Measurements from ENCODE around the gene SREBF1. TPM values are rescaled to one million over a fixed set of nuclear protein-coding genes. Genes with fewer than 3 reads are reported as not detected.

SREBF1 gene
- total RNA-seq, 1 donor from 2014 or later = 15.2 TPM

DNA sequence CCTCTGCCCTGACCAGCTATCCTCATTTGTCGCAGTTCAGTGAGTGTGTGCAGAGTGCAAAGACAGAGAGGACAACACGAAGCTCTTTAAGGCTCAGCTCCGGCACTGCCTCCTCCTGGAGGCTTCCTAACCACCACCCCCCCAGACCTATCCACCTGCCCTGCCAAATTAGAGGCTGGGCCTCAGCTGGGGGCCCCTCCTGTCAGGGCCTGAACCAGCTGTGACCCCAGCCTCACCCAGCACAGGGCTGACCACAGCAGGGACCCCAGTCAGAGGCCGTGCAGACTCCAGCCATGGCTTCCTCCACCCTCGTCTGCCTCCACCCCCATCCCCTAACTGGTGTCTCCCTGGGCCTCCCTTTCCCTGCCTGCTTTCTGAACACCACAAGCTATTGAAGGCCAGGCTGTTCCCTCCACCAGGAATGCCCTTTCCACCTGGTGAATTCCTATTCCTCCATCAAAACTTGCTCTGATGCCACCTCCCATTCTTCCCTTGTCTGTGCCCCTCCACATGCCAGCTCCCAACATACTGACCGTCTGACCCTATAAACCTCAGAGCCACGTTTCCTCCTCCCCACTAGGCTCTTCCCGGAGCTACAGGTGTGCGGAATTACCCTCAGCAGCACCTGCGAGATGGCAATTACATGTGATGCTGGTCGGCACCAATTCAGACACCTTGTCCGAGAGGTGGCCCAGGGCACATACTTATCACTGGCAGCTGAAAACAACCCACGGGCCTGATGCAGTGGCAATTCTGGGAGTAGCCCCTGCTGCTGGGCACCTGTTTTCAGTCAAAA, 8.8 kb downstream of the SREBF1 start:
- intact Hi-C loops (cut with micrococcal nuclease) = no loop called here
- DNase-seq (no peak), ATAC-seq (no peak)

GRCh38 chr17:17826942-17827785, 9.6 kb downstream of the SREBF1 start:
- no peak for DNase-seq
- ATAC-seq = no peak
- intact Hi-C loops (cut with micrococcal nuclease) = no loop called here

- ATAC-seq = no peak
Measured at GRCh38 chr17:17826342-17826713, 10.5 kb downstream of the SREBF1 start.

DNA sequence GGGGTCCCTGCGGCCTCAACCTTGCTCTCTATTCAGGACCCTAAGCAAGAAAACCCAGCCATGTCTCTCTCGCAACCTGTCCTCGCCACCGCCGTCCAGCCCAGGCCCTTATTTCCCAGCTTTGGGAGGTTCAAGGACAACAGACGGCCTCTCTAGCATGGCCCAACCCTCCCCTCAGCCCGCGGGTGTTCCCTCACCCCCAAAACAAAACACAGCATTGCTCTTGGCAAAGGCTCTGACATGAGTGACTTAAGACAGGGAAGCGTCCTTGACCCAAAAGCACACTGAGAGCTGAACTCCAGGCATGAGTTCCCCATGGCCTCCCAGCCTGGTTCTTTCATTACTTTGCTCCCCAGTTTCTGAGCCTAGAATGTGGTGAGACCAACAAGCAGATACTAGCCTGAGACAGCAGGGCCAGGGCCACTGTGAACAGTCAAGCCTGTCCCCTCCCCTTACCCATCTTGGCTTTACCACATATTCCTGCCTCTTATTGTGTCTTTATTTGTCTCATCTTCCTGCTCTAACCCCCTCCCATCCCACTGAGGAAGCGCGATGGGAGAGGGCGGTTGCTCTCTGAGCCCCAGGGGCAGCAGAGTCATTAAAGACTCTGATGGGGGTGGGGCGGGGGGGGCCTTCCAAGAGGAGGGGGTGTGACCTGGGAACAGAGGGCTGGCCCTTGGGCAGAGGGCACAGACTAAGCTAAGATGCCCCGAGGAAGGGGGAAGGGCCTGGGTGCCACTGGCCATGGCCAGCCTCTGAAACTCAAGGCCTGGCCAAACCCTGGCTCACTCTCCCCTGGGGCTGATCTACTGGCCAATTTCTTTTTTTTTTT, 11.8 kb downstream of the SREBF1 start:
- intact Hi-C loops (cut with micrococcal nuclease) = no loop called here
- ATAC-seq (peak; percentile 2), DNase-seq (no peak)

More at GRCh38 chr17:17826342-17826713, 10.5 kb downstream of the SREBF1 start:
- DNase-seq = no peak
- intact Hi-C loops (cut with micrococcal nuclease) = no loop called here

DNA sequence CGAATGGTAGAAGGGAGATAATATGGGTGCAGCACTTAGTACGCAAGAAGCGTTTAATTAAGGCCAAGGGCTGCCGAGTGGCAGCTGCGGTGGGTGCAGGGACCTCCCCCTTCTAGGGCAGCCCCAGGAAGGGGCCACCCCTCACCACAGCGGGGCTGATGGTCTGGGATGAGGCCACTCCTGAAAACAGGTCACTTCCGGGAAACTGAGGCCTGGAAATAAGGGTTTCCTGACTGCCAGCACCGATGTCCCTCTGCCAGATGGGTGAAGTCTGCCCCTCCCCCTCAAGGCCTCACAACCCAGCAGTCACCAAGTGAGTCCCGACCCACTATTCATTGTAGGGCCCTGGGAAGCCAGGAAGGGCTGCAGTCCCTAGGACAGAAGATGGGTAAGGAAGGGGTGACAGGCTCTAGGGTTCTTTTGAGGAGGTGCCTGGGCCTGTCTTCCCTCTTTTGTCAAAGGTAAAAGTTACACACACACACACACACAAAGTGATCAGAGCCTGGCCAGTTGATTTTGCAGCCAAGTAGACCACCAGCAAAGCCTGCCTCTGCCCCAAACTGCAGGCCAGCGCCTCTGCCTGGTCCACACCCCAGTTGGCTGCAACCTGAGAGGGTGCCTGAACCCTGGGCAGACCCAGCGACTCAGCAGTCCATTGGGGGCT, 12.5 kb downstream of the SREBF1 start:
- ATAC-seq (peak; percentile 8), DNase-seq (no peak)
- intact Hi-C loops (cut with micrococcal nuclease) = no loop called here

- DNase-seq = peak; percentile 92
- intact Hi-C loops (cut with micrococcal nuclease) = no loop called here
- ATAC-seq = peak; percentile 87
Measured at GRCh38 chr17:17823433-17824118, 13.2 kb downstream of the SREBF1 start.

- no peak for ATAC-seq
- DNase-seq = no peak
- intact Hi-C loops (cut with micrococcal nuclease) = no loop called here
Measured at GRCh38 chr17:17822616-17823015, 14.2 kb downstream of the SREBF1 start.

GRCh38 chr17:17822189-17822588, 14.6 kb downstream of the SREBF1 start:
- ATAC-seq (peak; percentile 37), DNase-seq (peak; percentile 88)
- intact Hi-C loops (cut with micrococcal nuclease) = no loop called here

DNA sequence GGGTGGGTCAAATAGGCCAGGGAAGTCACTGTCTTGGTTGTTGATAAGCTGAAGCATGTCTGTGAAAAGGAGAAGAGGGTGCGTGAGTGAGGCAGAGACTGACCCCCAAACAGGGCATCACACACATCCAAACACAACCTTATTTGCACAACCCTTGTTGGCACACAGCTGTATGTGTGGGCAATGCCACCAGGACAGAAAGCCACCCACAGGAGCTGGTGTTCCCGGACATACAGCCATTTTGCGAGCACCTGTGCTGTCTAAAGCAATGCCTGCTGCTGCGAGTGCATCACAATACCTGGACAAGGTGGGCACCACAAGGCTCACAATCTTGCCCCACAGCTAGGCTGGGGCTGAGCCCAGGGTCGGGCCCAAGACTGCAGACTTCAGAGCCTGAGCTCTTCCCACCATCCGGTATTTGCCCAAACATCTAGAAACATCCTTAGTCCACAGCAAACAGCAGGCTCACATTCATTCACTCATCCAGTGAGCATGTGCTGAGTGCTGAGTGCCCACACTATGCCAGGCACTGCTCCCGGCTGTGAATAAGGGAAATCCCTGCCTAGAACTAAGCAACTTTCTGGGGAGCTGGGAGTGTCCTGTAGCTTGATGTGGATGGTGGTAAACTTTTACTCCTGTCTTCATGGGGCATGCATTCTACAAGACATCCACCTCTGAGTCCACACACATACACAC, 16.2 kb downstream of the SREBF1 start:
- intact Hi-C loops (cut with micrococcal nuclease) = no loop called here
- ATAC-seq = no peak

DNA sequence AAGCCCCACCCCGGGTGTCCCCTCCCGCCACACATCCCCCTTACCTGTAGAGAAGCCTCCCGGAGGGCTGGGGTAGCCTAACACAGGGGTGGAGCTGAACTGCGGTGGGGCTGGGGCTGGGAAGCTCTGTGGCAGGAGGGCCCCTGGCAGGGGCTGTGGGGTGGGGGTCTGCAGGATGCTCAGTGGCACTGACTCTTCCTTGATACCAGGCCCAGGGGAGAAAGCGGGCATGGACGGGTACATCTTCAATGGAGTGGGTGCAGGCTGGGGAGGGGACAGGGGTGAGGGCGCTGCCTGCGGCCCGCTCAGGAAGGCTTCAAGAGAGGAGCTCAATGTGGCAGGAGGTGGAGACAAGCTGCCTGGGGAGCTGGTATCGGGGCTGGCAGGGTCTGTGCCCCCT, 16.7 kb downstream of the SREBF1 start:
- DNase-seq (no peak), ATAC-seq (no peak)
- intact Hi-C loops (cut with micrococcal nuclease) = no loop called here

More for the DNA sequence above, 16.2 kb downstream of the SREBF1 start:
- DNase-seq = no peak

- ATAC-seq = no peak
- DNase-seq = peak; percentile 74
- intact Hi-C loops (cut with micrococcal nuclease) = no loop called here
Measured at GRCh38 chr17:17819561-17819995, 17.2 kb downstream of the SREBF1 start.

DNA sequence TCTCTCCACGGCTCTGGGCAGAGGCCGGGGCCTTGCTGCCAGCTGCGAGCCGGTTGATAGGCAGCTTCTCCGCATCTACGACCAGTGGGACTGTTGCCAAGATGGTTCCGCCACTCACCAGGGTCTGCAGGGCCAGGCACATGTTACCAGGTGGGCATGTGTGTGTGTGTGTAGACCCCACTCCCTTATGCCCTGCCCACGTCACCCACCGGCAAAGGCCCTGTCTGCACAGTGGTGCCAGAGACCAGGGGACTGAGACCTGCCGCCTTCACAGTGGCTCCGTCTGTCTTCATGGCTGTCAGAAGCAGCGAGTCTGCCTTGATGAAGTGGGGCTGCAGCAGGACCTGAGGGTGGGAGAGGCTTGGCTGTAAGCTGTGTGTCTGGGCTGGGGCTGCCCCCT, 17.7 kb downstream of the SREBF1 start:
- intact Hi-C loops (cut with micrococcal nuclease) = no loop called here
- DNase-seq = no peak
- no peak for ATAC-seq

DNA sequence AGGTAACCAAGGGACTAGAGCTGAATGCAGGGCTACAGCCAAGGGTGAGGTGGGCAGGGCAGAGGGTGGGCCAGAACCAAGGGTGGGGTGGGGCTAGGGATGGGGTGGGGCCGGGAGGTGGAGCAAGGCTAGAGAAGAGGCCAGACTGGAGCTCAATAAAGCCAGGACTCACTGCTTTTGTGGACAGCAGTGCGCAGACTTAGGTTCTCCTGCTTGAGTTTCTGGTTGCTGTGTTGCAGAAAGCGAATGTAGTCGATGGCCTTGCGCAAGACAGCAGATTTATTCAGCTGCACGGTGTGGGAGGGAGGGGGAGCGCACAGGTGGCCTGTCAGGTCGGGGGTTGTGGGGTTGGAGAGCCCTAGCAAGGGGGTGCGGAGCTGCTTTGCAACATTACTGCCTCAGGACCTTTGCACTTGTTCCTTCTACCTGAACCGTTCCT, 18.7 kb downstream of the SREBF1 start:
- ATAC-seq = peak; percentile 6
- intact Hi-C loops (cut with micrococcal nuclease) = no loop called here
- peak; percentile 63 for DNase-seq

DNA sequence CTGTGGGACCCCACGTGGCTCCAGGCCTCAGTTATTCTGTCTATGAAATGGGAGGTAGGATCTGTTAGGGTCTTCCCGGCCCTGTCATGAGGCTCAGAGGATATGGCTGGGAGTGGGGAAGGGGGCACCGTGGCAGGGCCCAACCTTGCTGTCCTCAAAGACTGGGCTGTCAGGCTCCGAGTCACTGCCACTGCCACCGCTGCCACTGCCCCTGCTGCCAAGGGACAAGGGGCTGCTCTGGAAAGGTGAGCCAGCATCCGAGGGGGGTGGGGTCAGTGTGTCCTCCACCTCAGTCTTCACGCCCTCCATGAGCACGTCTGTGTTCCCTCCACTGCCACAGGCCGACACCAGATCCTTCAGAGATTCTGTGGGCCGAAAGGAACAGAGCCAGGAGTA, 19.2 kb downstream of the SREBF1 start:
- DNase-seq = no peak
- no peak for ATAC-seq
- intact Hi-C loops (cut with micrococcal nuclease) = no loop called here

- intact Hi-C loops (cut with micrococcal nuclease) = no loop called here
- DNase-seq (no peak), ATAC-seq (no peak)
Measured at GRCh38 chr17:17816831-17817551, 19.8 kb downstream of the SREBF1 start.

- DNase-seq (no peak), ATAC-seq (peak; percentile 5)
- intact Hi-C loops (cut with micrococcal nuclease) = no loop called here
Measured at GRCh38 chr17:17816240-17816814, 20.5 kb downstream of the SREBF1 start.

All from left ventricle myocardium superior (tissue), 1 donor.